H4 (cell line): ENCODE measurements around the gene DNMT3B. TPM values are rescaled to one million over a fixed set of nuclear protein-coding genes. Genes with fewer than 3 reads are reported as not detected.
"Not testable (repeated sequence)": the region's sequence is repeated elsewhere in the genome, so short reads cannot be mapped to it uniquely, and the experiment has no call there.

ENCODE experiments used
- DNase-seq: peaks from one replicate; pipeline ENCODE4 v3.0.0-alpha.2; 2015; ENCODE audit warnings: low spot score
- total RNA-seq: library from RNA; depleted of rRNA; stranded (reverse); fragments of >200 nt; shearing (Covaris generic); gene quantifications from 2 replicates; pipeline ENCODE4 v1.2.3, GENCODE V29; 2014

DNMT3B gene
- total RNA-seq, 1 experiment from 2014 or later = 5.4 TPM

GRCh38 chr20:32762754-32763201 is 593 bp downstream of the DNMT3B start:
- DNase-seq = no peak

- no peak for DNase-seq
Observed at GRCh38 chr20:32763202-32764004, 1.2 kb downstream of the DNMT3B start.

DNA sequence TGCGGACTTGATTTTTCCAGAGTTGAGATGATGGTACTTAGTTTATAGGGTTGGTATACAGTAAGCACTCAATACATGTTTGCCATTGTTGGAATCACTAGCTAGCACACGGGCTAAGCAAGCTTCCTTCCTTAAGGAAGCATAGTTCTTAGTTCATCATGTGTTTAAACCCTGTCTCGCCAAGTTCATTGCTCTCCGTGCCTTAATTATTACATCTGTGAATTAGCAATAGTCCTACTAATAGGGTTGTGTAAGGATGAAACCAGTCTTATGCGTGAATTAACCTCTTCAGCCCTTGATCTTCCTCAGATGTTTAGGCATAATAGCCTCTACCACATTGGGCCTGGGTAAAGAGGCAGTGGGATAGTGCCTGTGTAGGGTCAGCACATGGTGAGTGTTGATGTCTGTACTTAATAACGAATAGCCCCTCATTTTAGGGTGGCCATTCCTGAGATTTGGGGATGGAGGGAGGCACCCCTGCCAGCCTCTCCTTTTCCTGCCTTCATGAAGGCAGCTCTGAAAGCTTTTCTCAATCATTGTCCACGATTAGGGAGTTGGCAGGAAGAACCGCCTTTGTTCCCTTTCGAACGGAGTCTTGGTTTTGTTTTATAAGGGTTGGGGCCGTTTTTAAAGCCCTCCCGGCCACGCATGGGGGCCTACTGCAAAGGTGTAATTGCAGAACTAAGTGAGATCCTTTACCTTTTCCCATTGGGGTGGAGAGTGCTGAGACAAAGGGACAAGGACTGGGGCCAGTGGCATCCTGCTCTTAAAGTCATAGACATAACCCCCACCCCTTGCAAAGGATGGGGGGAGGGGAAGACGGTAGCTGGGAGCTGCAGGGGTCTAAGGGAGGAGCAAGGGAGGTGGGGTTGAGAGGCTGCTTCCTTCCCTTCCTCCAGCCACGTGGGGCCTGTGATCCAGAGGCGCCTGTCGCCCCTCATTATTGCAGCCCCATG is 2.1 kb downstream of the DNMT3B start:
- no peak for DNase-seq

GRCh38 chr20:32765230-32765875 is 3.2 kb downstream of the DNMT3B start:
- not testable (repeated sequence) for DNase-seq

- DNase-seq = no peak
Observed at GRCh38 chr20:32767418-32768198, 5.4 kb downstream of the DNMT3B start.

DNA sequence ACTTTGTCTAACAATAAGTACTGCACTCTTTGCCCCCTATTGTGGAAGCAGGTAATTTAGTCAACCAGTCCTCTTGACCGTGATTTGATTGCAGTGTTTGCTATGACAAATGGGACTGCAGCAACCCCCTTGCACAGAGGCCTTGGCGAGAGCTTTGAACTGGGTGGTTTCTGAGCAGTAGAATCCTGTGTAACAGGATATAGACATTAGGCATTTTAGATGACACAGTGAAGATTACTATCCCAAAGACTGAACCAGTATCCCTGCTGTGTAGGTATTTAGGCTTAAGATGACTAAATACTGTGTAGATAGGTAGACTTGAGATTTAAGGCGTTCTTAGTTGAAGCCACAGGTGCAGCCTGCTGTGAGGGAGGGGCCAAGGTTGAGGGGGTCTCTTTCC is 9.9 kb downstream of the DNMT3B start:
- no peak for DNase-seq

DNA sequence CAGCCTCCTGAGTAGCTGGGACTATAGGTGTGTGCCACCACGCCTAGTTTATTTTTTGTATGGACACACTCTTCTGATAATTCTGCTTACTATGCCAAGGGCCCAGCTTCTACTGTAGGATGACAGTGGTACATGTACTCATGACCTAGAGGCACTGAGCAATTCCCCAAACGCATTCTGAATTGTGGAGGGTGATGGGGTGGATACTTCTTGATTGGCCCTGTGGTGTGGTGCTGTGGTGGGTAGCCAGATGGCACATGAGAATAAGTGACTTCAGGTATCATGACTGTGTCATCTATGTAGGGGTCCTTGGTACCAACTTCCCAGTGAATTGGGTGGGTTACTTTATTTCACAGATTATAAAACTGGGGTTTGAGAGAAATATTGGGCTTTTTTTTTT is 11.0 kb downstream of the DNMT3B start:
- no peak for DNase-seq

GRCh38 chr20:32773855-32774254 is 11.7 kb downstream of the DNMT3B start:
- DNase-seq = no peak

GRCh38 chr20:32775336-32775991 is 13.3 kb downstream of the DNMT3B start:
- no peak for DNase-seq

- no peak for DNase-seq
Observed at GRCh38 chr20:32777177-32777956, 15.2 kb downstream of the DNMT3B start.

- DNase-seq = no peak
Observed at GRCh38 chr20:32779500-32780211, 17.5 kb downstream of the DNMT3B start.

- DNase-seq = no peak
Observed at GRCh38 chr20:32780278-32780677, 18.1 kb downstream of the DNMT3B start.

DNA sequence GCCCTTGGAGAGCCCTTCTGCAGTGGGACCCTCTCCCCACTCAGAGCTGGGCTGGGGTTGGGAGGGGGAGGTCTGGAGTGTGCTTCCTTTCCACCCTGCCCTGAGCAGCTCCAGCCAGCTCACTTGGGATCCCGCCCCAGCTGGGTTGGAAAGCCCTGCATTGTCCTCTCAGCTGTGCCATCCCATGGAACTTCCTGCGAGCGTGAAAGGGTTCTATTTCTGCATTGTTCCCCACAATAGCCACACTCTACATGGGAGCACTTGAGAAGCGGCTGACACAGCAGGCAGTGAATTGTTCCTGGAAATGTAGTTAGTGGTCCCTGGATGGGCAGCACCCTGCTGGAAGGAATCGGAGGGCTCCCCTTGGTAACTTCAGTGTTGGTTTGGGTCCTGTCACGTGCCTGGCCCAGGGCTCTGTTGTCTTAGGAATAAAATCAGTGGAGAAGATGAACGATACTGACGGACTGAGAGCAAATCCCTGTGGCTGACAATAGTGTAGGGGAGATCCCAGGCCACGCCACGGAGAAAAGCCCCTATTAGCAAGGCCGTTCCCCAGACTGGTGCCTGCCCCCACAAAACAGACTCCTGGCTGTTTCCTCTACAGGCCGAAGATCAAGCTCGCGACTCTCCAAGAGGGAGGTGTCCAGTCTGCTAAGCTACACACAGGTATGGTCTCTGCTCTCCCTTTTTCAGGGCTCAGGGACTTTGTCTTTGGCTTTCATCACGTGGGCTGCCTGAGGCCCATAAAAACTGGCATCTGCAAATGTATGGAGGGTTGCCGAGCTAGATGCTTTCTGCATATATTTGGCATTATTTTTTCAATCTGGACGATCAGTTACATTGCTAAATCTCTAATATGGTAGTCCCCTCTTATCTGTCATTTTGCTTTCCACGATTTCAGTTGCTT is 18.8 kb downstream of the DNMT3B start:
- no peak for DNase-seq

- no peak for DNase-seq
Observed at GRCh38 chr20:32784369-32785080, 22.3 kb downstream of the DNMT3B start.

GRCh38 chr20:32786059-32786760 is 24.0 kb downstream of the DNMT3B start:
- no peak for DNase-seq

DNA sequence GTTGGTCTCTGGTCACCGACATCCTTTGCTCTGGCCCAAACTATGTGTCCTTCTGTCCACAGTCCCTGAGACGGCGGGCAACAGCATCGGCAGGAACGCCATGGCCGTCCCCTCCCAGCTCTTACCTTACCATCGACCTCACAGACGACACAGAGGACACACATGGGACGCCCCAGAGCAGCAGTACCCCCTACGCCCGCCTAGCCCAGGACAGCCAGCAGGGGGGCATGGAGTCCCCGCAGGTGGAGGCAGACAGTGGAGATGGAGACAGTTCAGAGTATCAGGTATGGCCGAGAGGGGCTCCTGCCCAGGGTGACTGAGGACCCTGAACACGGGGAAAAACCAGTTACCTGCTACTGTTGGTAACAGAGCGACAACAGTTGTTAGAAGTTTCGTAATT is 25.0 kb downstream of the DNMT3B start:
- DNase-seq = no peak
